AG04449 (cell line): ENCODE measurements around the gene ARMC9.

Experiments used
- CTCF ChIA-PET: fragments of 350-600 bp; formaldehyde crosslinking; extraction: SDS; loops from one replicate; lab custom pipeline; 2021; ENCODE audit warnings: antibody characterized with exemption; lab: Yijun Ruan, JAX
- POLR2A ChIA-PET: fragments of 400-600, 350-600 bp; formaldehyde crosslinking; extraction: SDS; loops from one replicate; lab custom pipeline; 2020; ENCODE audit warnings: antibody characterized with exemption, inconsistent platforms; lab: Yijun Ruan, JAX
- DNase-seq: peaks from one replicate; pipeline ENCODE4 v3.0.0-alpha.2; 2010; ENCODE audit warnings: low read depth, low spot score
- H3K4me3 ChIP-seq: 2 replicates; pipeline ENCODE4 v1.5.1; 2011; ENCODE audit warnings: low read depth, mild to moderate bottlenecking, control low read depth, low read length
- CTCF ChIP-seq: IDR thresholded peaks from one replicate; pipeline ENCODE4 v1.5.1; 2011; ENCODE audit warnings: mild to moderate bottlenecking, moderate library complexity, low read length, control low read depth, inconsistent platforms; ENCODE audit not compliant: insufficient read depth; ENCODE audit errors: missing control alignments

ARMC9 gene

GRCh38 chr2:231387904-231388724 lies 189.7 kb downstream of the ARMC9 start:
- CTCF ChIA-PET: interaction anchor here (0.6 to 3.0 kb wide), 5 partner anchors 19 to 284 kb away, joined by 3 to 14 read pairs (median 4); no protein-coding TSS in a partner anchor
- DNase-seq: no peak
- peak; percentile 5 for TF ChIP-seq CTCF
- POLR2A ChIA-PET: interaction anchor here (1.1 to 1.4 kb wide), 2 partner anchors 14 to 76 kb away, joined by 3 to 6 read pairs; partner anchors contain the start of gene NCL
- no peak overlapping the region for H3K4me3 ChIP-seq

- POLR2A ChIA-PET: interaction anchor here (1.1 to 1.4 kb wide), 2 partner anchors 14 to 75 kb away, joined by 3 to 6 read pairs; partner anchors contain the start of gene NCL
- CTCF ChIA-PET: interaction anchor here (1.1 to 3.0 kb wide), 2 partner anchors 23 to 92 kb away, joined by 5 to 14 read pairs; no protein-coding TSS in a partner anchor
- no peak for TF ChIP-seq CTCF
- no peak for DNase-seq
- H3K4me3 ChIP-seq: no peak overlapping the region
Observed at GRCh38 chr2:231388725-231389346, 190.4 kb downstream of the ARMC9 start.

GRCh38 chr2:231390667-231391066 lies 192.2 kb downstream of the ARMC9 start:
- POLR2A ChIA-PET: no interaction called here
- DNase-seq: no peak
- H3K4me3 ChIP-seq: no peak overlapping the region
- CTCF ChIA-PET: interaction anchor here (1.0 to 1.3 kb wide), 2 partner anchors 22 to 93 kb away, joined by 4 read pairs; no protein-coding TSS in a partner anchor
- no peak for TF ChIP-seq CTCF

- CTCF ChIA-PET: no interaction called here
Observed at GRCh38 chr2:231391981-231392380, 193.6 kb downstream of the ARMC9 start.

GRCh38 chr2:231392431-231393148 lies 194.2 kb downstream of the ARMC9 start:
- no peak for TF ChIP-seq CTCF
- CTCF ChIA-PET: interaction anchor here (1.2 to 2.4 kb wide), 3 partner anchors 11 to 165 kb away, joined by 3 to 7 read pairs (median 6); no protein-coding TSS in a partner anchor
- H3K4me3 ChIP-seq: no peak overlapping the region

More at GRCh38 chr2:231391981-231392380, 193.6 kb downstream of the ARMC9 start:
- POLR2A ChIA-PET: no interaction called here
- TF ChIP-seq CTCF: no peak
- no peak for DNase-seq
- no peak overlapping the region for H3K4me3 ChIP-seq

More at GRCh38 chr2:231392431-231393148, 194.2 kb downstream of the ARMC9 start:
- no peak for DNase-seq
- POLR2A ChIA-PET: no interaction called here
